NK-92 (cell line): Measurements from ENCODE around the gene SLC2A9.
"Not testable (repeated sequence)": the region's sequence is repeated elsewhere in the genome, so short reads cannot be mapped to it uniquely, and the experiment has no call there.

Experiments
- DNase-seq: peaks from one replicate; lab custom pipeline; 2025; ENCODE audit not compliant: unreplicated experiment; lab: John Stamatoyannopoulos, UW

SLC2A9 gene

DNA sequence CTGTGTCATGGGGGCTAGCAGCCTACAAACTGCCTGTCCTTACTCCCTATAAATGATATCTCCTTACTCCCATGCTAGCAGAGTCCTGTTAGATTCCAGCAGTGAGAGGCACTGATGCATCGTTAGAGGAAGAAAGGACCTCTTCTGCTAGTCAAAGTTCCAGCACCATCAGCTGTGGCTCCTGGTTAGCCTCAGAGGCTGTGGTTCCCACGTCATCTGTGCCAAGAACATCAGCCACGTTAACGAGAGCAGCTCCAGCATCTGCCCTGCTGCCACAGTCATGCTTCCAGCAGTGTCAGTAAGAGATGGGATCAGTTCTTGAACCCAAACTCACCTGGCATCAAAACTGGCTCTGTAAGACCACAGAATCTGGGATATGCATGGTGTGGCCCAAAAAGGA, 88.5 kb downstream of the SLC2A9 start:
- no peak for DNase-seq

GRCh38 chr4:9931146-9931545, 90.2 kb downstream of the SLC2A9 start:
- no peak for DNase-seq

DNA sequence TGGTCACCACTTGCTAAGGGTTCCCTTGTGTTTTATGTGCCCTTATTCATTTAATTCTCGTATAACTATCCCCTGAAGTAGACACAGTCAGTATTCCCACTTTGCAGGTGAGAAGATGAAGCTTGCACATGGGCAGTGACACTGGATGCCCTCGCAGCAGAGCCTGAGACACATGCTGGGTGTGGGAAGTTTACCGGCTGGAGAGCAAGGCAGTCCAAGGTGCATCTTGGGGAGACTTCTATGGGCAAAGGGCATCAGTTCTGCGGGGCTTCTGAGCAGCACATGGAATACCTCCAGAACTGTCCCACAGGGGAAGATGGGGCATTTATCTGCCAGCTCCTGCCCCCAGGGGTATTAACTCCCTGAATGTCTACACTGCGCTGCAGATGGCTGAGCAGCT, 92.2 kb downstream of the SLC2A9 start:
- DNase-seq = no peak

GRCh38 chr4:9927341-9928007, 93.8 kb downstream of the SLC2A9 start:
- DNase-seq = no peak

DNA sequence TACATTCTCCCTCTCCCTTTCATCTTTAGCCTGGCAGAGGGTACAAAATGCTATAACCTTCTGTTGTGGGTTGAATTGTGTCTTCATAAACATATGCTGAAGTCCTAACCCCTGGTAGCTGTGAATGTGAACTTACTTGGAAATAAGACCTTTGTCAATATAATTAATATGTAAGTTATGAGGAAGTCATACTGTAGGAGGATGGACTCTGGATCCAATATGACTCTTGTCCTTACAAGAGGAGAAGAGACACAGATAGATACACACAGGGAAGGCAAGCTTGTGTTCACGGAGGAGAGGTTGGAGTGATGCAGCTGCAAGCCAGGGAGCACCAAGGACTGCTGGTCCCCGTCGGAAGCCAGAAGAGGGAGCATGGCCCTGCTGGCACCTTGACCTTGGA, 94.7 kb downstream of the SLC2A9 start:
- no peak for DNase-seq

DNA sequence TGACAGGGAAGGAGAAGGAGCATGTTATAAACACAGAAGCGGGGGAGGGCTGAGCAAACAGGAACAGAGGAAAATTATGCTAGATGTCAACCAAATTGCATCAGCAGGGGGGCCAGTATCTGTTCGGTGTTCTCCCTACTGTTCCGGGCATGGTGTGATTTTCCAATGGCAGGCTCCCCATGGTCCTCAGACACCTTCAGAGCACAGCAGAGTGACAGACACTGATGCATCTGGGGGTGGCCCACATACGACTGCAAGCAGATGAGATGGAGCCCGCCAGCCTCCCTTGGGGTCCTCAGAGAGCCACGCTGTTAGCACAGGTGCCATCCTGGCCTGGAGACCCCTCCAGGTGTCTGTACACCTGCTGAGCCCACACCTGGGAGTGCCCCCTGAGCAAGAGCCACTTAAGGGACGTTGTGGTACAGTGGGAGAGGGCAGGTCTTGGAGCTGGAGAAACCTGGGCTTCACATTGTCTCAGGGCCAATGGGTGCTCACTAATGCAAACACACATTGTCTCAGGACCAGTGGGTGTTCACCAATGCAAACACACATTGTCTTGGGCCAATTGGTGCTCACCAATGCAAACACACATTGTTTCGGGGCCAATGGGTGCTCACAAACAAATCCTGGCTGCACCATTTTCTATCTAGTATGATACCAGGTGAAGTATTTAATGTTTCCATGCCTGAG, 95.4 kb downstream of the SLC2A9 start:
- no peak for DNase-seq

DNA sequence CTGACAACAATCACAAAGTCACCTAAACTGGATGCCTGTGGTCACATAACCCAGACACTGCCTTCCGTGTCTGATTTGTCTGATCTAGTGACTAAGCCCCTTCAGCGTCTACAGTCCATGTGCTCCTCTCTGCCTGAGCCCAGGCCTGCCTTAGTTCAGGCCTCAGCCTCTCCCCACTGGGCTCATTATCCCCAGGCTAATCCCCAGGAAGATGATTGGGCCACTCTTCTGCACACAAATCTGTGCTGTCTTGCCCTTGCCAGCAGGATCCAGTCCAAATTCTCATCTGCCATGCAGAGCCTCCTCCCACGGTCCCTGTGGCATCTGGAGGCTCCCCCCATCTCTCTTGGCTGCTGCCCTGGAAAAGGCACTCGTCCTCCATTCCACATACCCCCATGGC, 96.5 kb downstream of the SLC2A9 start:
- no peak for DNase-seq

GRCh38 chr4:9923195-9923812, 98.0 kb downstream of the SLC2A9 start:
- DNase-seq = no peak

DNA sequence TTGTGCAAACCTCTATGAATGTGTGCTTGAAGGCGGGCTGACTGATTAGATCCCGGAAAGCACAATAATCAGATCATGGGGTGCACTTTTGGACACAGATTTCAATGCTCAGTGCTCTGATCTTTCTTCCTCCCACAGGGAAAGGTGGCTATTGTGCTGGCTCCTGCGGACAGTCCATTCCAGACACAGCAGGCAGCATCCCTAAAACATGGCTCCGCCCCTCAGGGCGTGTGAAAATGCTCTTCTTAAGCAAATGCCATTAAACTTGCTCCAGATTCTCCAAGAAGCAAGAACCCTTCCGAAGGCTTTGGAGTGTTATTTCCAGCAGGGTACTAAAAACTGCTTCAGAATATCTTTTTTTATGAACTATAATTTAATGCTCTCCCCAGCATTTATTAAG, 100.0 kb downstream of the SLC2A9 start:
- DNase-seq = no peak

- no peak for DNase-seq
Measured at GRCh38 chr4:9920029-9920428, 101.3 kb downstream of the SLC2A9 start.

- DNase-seq = no peak
Measured at GRCh38 chr4:9919047-9919446, 102.2 kb downstream of the SLC2A9 start.

DNA sequence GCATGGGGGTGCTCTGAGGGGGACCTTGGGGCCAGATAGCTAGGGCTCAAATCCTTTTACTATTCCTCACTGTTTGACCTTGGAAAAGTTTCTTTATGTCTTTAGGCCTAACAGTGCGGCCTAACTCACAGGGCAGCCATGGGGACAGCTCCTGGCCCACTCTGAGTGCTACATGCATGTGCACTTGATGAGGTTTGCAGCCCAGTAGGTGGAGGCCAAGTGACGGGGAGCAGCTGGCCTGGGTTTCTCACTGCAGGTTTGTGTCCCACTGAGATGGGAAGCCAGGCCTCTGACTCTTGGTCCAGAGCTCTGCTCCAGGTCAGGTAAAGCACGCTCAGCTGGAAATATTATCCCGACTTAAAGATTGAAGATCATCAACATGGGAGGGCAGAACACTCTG, 102.8 kb downstream of the SLC2A9 start:
- no peak for DNase-seq

DNA sequence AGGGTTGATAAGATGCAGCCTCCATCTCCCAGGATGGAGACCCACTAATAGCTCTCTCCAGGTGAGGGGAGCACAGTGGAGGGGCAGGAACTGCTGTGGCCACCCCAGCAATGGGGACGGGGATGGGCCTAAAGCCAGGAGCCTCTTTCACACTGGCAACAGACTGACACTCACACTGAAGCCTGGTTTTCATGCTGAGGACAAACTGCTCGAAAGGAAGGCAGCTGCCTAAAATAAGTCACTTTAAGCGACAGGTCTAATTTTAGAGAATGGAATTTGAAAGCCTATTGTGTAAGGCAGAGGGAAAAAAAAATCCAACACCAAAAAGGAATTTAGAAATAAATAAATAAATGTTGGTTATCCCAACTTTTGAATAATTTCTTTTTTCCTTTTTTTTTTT, 104.4 kb downstream of the SLC2A9 start:
- DNase-seq = no peak

GRCh38 chr4:9916346-9916745, 105.0 kb downstream of the SLC2A9 start:
- DNase-seq = no peak

DNA sequence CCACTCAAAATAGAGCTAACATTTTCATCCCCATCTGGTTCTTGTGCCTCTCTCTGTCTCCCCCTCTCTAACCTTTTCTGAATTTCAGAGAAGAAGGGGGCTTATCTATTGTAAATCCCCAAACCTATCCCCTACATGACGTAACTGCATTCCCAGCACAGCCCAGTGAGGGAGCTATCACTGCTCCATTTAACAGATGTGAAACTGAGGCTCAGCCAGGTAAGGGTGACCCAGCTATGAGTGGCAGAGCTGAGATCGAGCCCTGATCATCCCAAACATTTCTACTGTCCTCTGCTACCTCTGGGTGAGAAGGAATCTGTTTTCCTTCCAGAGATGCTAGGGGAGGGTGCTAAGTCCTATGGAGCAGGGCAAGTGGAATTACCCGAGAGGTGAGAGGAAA, 107.5 kb downstream of the SLC2A9 start:
- no peak for DNase-seq

DNA sequence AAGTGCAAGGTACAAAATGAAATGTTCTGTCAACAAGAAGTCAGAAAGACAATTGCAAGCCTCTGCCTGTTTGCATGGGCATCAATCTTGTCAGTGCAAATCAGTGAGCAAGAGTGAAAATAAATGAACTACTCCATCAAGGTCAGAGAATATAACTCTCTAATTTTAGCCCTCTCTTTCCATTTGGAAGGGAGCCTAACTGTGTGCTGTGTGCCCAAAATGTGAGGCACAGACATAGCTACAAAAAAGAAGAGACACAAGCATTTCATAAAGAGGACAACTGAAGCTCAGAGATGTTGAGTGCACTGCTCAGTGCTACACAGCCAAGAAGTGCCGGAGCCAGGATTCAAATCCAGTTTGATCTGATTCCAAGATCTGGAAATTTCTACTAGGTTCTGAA, 114.3 kb downstream of the SLC2A9 start:
- no peak for DNase-seq

- DNase-seq = no peak
Measured at GRCh38 chr4:9904976-9905587, 116.2 kb downstream of the SLC2A9 start.

DNA sequence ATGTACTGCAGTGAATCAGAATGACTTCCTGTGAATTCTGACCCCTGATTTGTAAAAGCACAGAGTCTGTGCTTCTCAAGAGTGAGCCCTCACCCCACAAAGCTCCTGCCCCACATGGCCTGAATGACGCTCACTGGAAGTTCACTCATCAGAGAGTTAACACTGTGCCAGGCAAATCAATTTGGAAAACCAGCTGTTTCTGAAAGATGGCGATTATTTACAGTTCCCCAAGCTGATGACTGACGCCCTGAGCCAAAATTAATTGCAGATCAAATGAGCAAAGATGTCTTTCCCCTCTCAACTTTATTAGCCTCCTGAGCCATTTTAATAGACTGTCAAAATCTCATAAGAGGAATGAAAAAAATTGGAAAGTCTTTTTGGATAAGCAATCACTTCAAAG, 118.0 kb downstream of the SLC2A9 start:
- DNase-seq = no peak

- no peak for DNase-seq
Measured at GRCh38 chr4:9901257-9901656, 120.0 kb downstream of the SLC2A9 start.

GRCh38 chr4:9900633-9901032, 120.7 kb downstream of the SLC2A9 start:
- not testable (repeated sequence) for DNase-seq

DNA sequence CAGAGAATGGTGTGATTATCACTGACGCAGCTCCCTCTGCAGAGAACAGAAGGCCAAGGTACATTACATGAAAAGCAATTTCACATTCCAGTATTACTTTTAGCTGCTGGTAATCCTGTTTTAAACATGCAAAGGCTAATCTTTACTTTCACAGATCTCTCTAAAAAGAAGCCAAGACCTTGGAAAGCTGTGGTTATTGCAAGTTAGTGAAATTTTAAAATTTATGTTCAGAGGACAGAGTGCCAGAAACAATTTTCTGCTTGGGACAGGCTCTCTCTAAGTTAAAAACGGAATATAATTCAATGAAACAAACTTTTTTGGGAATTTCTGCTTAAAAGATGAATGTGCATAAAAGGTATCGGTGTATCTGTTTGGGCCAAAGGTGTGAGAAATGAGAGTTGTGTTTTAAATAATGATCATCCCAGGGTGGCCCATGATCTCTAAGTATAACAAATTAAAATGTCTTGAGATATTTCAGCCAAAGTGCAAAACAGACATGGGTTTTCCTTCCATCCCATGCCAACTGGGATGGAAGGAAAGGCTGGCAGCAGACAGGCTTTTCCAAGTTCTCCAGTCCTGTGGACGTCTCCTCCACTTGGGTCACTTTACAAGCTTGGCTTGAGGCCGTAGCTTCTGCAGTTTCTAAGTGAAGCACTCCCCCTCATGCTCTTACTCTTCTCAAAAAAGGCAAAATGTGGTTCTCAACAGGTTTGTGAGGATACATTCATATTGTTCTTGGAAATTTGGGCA, 121.8 kb downstream of the SLC2A9 start:
- DNase-seq = no peak
